Activated naive CD8-positive, alpha-beta T cell treated with anti-CD3 and anti-CD28 coated beads, Interleukin-2, amount 10 ng/mL, durations not matched to agents 7 days and 5 days (primary cell): ENCODE results near the gene DHTKD1. TPM values are rescaled to one million over a fixed set of nuclear protein-coding genes. Genes with fewer than 3 reads are reported as not detected.
A peak's percentile ranks its signal among the peaks of the same experiment; 100 is the strongest.
"Not testable (repeated sequence)": the region's sequence is repeated elsewhere in the genome, so short reads cannot be mapped to it uniquely, and the experiment has no call there.

Experiments used
- ATAC-seq: fragments of 150-1000 bp; cut with Tn5 transposase; one replicate; pipeline ENCODE4 v1.10.0; 2021; ENCODE audit warnings: low read depth, moderate library complexity
- POLR2A ChIA-PET: fragments of 350-600 bp; sonication (Branson Sonifier 250); formaldehyde crosslinking; loops from one replicate; lab custom pipeline; 2021; ENCODE audit warnings: antibody characterized with exemption; lab: Charles Lee
- DNase-seq: peaks from one replicate; pipeline ENCODE4 v3.0.0; 2021
- H3K27ac Mint-ChIP-seq: one replicate; pipeline ENCODE4 v1.8.0; 2022; ENCODE audit warnings: mild to moderate bottlenecking, mixed read lengths
- H3K27me3 Mint-ChIP-seq: one replicate; pipeline ENCODE4 v1.8.0; 2022; ENCODE audit warnings: mild to moderate bottlenecking, moderate library complexity, mixed read lengths
- H3K36me3 Mint-ChIP-seq: one replicate; pipeline ENCODE4 v1.8.0; 2021; ENCODE audit warnings: mild to moderate bottlenecking, mixed read lengths
- H3K4me1 Mint-ChIP-seq: one replicate; pipeline ENCODE4 v1.8.0; 2021; ENCODE audit warnings: mixed read lengths
- H3K4me3 Mint-ChIP-seq: one replicate; pipeline ENCODE4 v1.8.0; 2022; ENCODE audit warnings: mild to moderate bottlenecking, moderate library complexity, mixed read lengths
- H3K9me3 Mint-ChIP-seq: one replicate; pipeline ENCODE4 v1.8.0; 2021; ENCODE audit warnings: mixed read lengths
- total RNA-seq, 2 experiments: library from RNA; stranded (reverse); gene quantifications; one replicate each; pipeline ENCODE4 v1.2.3, GENCODE V29; 2021

DHTKD1 gene
- total RNA-seq, 2 experiments from 2014 or later: 18.3 to 19.2 TPM

DNA sequence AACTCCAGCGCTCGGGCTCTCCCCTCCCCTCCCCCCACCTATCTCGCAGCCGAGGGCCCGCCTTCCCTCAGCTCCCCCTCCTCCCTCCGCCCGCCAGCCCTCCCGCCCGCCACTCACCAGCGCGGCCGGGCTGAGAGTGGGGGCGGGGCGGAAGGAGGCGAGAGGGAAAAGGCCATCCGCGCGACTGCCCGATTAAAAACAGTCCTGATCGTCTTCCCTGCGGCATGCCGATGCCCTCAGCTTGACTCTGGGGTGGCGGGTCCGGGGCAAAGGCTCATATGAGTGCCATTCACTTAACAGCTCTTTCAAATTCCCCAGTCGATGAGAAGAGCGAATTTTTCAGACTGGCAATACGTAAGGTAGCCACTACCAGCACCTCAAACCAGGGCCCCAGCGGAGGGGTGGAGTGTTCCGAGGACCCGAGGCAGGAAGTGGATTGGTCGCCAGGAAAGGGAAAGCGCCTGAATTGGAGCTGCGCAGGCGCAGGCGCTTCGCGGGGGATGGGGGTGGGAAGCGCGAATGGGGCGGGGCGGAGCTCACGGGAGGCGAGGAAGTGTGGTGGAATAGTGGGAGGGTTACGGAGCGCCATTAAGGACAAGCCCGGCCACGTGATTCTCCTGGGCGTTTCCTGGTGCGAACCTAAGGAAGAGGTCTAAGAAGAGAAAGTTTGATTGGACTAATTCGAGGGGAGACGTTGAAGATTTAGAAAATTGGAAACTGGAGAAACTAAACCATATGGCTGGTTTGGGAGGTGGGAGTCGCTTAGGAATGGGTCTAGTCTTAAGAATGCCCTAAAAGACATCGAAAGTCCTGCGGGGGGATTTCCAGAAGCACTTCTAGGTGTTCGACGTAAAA, 25.7 kb upstream of the DHTKD1 start, which contains the start of gene UPF2:
UPF2 (minus strand) TSS at position 13 of the 855 bp plus-strand sequence. CDS start 7,386 bp downstream, outside the sequence.
- Mint-ChIP-seq H3K27me3 (peaks cover 8% of the 10 kb centered on the region), H3K36me3 (peaks cover 9% of the 10 kb centered on the region), H3K4me1 (peaks cover 25% of the 10 kb centered on the region), H3K9me3 (no peaks in the 10 kb centered on the region), H3K4me3 (peak within 1 kb of the TSS; percentile 95), H3K27ac (peak within 1 kb of the TSS; percentile 100)
- DNase-seq (peak; percentile 95), ATAC-seq (peak; percentile 88)
- POLR2A ChIA-PET: interaction anchor here (0.6 to 2.6 kb wide), 10 partner anchors 10 to 1256 kb away, joined by 3 to 20 read pairs (median 5); partner anchors contain the start of genes CDC123, DHTKD1 and NUDT5

- H3K4me3 Mint-ChIP-seq: no peak overlapping the region
These were observed 23.2 kb upstream of the DHTKD1 start for GRCh38 chr10:12045596-12045995.

GRCh38 chr10:12048547-12048946, 20.2 kb upstream of the DHTKD1 start:
- no peak for ATAC-seq
- no peak overlapping the region for H3K4me3 Mint-ChIP-seq

More at GRCh38 chr10:12045596-12045995, 23.2 kb upstream of the DHTKD1 start:
- ATAC-seq (no peak), DNase-seq (no peak)
- no peak overlapping the region for H3K27ac Mint-ChIP-seq
- H3K9me3 Mint-ChIP-seq: no peaks in the 10 kb centered on the region
- POLR2A ChIA-PET: no interaction called here
- peaks cover 10% of the 10 kb centered on the region for H3K27me3 Mint-ChIP-seq
- peaks cover 17% of the 10 kb centered on the region for H3K4me1 Mint-ChIP-seq
- peaks cover 3% of the 10 kb centered on the region for H3K36me3 Mint-ChIP-seq

DNA sequence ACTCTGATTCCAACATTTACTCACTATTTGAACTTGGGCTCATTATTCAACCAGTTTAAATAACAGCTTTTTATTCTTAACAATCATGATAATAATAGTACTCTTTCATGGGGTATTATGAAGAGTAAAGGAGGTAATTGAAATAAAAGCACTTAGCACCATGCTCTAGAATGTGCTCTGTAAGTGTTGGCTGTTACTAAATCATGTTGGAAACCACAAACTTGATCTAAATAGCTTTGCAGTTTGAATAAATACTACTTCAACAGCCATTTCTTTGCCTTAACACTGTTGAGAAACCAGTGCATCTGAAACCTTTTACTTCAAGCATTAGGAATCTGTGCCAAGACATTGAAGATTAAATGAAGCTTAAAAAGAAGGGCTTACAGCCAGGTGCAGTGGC, 18.2 kb upstream of the DHTKD1 start:
- H3K36me3 Mint-ChIP-seq: no peaks in the 10 kb centered on the region
- no peaks in the 10 kb centered on the region for H3K9me3 Mint-ChIP-seq
- no peak overlapping the region for H3K27ac Mint-ChIP-seq
- POLR2A ChIA-PET: interaction anchor here (0.7 kb wide), 1 partner anchor 866 kb away, joined by 3 read pairs; no protein-coding TSS in a partner anchor
- no peak for DNase-seq
- H3K4me1 Mint-ChIP-seq: peaks cover 9% of the 10 kb centered on the region
- H3K4me3 Mint-ChIP-seq: no peak overlapping the region
- H3K27me3 Mint-ChIP-seq: peaks cover 8% of the 10 kb centered on the region
- ATAC-seq: no peak

More at GRCh38 chr10:12048547-12048946, 20.2 kb upstream of the DHTKD1 start:
- H3K27ac Mint-ChIP-seq: no peak overlapping the region
- no peaks in the 10 kb centered on the region for H3K36me3 Mint-ChIP-seq
- no peaks in the 10 kb centered on the region for H3K9me3 Mint-ChIP-seq
- peaks cover 10% of the 10 kb centered on the region for H3K27me3 Mint-ChIP-seq
- DNase-seq: no peak
- POLR2A ChIA-PET: interaction anchor here (0.7 kb wide), 1 partner anchor 98 kb away, joined by 3 read pairs; no protein-coding TSS in a partner anchor
- H3K4me1 Mint-ChIP-seq: peaks cover 9% of the 10 kb centered on the region

DNA sequence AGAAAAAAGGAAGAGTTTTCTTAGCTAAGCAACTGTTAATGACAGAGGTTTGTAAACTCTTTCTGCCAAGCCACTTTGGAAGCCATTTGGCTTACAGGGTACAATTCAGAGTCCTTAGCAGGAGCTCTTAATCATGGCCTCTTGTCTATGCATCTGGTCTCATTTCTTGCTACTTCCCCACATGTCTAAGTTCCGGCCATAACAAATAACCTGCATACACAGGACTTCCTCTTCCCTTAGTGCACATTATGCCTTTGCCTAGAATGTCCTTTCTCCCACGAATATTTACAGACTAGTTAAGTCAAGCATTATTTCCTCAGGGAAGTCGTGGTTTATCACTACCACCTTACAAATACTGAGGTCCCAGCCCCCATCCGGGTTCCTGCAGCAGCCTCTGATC, 17.5 kb upstream of the DHTKD1 start:
- no peaks in the 10 kb centered on the region for H3K36me3 Mint-ChIP-seq
- H3K9me3 Mint-ChIP-seq: no peaks in the 10 kb centered on the region
- peaks cover 9% of the 10 kb centered on the region for H3K4me1 Mint-ChIP-seq
- H3K27ac Mint-ChIP-seq: no peak overlapping the region
- POLR2A ChIA-PET: no interaction called here
- H3K27me3 Mint-ChIP-seq: peaks cover 8% of the 10 kb centered on the region
- ATAC-seq: no peak
- no peak overlapping the region for H3K4me3 Mint-ChIP-seq
- no peak for DNase-seq

- POLR2A ChIA-PET: no interaction called here
- H3K4me3 Mint-ChIP-seq: no peak overlapping the region
- no peaks in the 10 kb centered on the region for H3K36me3 Mint-ChIP-seq
- no peaks in the 10 kb centered on the region for H3K9me3 Mint-ChIP-seq
- H3K27me3 Mint-ChIP-seq: no peaks in the 10 kb centered on the region
- no peak for ATAC-seq
- DNase-seq: no peak
- H3K4me1 Mint-ChIP-seq: peaks cover 1% of the 10 kb centered on the region
- no peak overlapping the region for H3K27ac Mint-ChIP-seq
These were observed 13.0 kb upstream of the DHTKD1 start for GRCh38 chr10:12055732-12056131.

- DNase-seq (no peak), ATAC-seq (no peak)
- Mint-ChIP-seq H3K27me3 (no peaks in the 10 kb centered on the region), H3K27ac (no peak overlapping the region), H3K4me1 (no peaks in the 10 kb centered on the region), H3K9me3 (no peaks in the 10 kb centered on the region), H3K4me3 (no peak overlapping the region), H3K36me3 (no peaks in the 10 kb centered on the region)
- POLR2A ChIA-PET: no interaction called here
These were observed 12.0 kb upstream of the DHTKD1 start for GRCh38 chr10:12056748-12057147.

DNA sequence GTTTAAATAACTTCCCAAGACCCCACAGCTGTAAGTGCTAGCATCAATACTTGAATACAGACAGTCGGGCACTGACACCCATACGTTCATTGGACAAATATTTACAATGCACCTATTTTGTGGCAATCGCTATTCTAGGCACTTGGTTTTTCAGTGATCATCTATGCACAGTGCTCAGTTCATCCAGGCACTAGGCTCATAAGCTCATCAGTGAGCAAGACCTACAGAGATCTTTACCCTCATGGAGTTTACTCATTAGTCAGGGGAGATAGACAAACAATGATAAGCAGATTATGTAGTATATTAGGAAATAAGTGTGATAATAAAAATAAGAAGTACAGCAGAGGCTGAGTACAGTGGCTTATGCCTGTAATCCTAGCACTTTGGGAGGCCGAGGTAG, 7.6 kb upstream of the DHTKD1 start:
- DNase-seq (no peak), ATAC-seq (no peak)
- POLR2A ChIA-PET: interaction anchor here (0.5 kb wide), 1 partner anchor 8 kb away, joined by 4 read pairs; no protein-coding TSS in a partner anchor
- Mint-ChIP-seq H3K4me3 (no peak overlapping the region), H3K27ac (no peak overlapping the region), H3K4me1 (no peaks in the 10 kb centered on the region), H3K9me3 (no peaks in the 10 kb centered on the region), H3K36me3 (no peaks in the 10 kb centered on the region), H3K27me3 (peaks cover 4% of the 10 kb centered on the region)

DNA sequence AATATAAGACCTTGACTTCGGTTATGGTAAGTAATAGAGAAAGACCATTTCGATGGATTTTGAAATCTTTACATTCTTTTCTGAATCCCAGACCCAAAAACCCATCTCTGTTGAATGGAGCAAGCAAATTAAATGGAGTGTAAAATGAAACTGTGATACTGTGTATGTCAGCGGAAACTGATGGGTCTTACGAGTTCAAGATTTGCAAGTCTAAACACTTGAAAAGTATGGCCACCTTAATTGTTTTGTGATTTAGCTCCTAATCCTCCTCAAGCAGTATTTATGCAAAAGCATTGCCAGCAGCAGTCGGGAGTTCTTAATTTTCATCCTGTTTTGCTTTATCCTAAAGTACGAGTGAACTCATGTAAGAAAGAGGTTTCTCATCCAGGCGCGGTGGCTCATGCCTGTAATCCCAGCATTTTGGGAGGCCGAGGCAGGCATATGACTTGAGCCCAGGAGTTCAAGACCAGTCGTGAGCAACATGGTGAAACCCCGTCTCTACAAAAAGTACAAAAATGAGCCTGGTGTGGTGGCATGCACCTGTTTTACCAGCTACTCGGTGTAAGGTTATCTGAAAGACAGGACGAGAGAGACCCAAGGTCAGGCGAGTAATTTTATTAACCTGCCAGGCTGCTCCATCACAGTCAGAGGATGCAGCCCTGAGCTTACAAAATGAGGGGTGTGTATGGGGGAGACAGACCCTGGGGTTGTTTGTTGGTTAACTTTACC, 5.8 kb upstream of the DHTKD1 start:
- DNase-seq (no peak), ATAC-seq (no peak)
- H3K36me3 Mint-ChIP-seq: no peaks in the 10 kb centered on the region
- H3K9me3 Mint-ChIP-seq: no peaks in the 10 kb centered on the region
- H3K27ac Mint-ChIP-seq: no peak overlapping the region
- H3K4me1 Mint-ChIP-seq: no peaks in the 10 kb centered on the region
- peaks cover 4% of the 10 kb centered on the region for H3K27me3 Mint-ChIP-seq
- POLR2A ChIA-PET: interaction anchor here (1.3 kb wide), 1 partner anchor 20 kb away, joined by 7 read pairs; no protein-coding TSS in a partner anchor
- H3K4me3 Mint-ChIP-seq: no peak overlapping the region

- Mint-ChIP-seq H3K4me3 (no peak overlapping the region), H3K9me3 (no peaks in the 10 kb centered on the region), H3K27ac (no peak overlapping the region), H3K27me3 (peaks cover 4% of the 10 kb centered on the region), H3K4me1 (peaks cover 3% of the 10 kb centered on the region), H3K36me3 (no peaks in the 10 kb centered on the region)
- POLR2A ChIA-PET: interaction anchor here (1.3 kb wide), 1 partner anchor 20 kb away, joined by 7 read pairs; no protein-coding TSS in a partner anchor
- DNase-seq (no peak), ATAC-seq (no peak)
These were observed 5.3 kb upstream of the DHTKD1 start for GRCh38 chr10:12063483-12063818.

GRCh38 chr10:12067336-12067735, 1.4 kb upstream of the DHTKD1 start:
- POLR2A ChIA-PET: no interaction called here
- no peak overlapping the region for H3K4me3 Mint-ChIP-seq
- no peaks in the 10 kb centered on the region for H3K9me3 Mint-ChIP-seq
- no peak for ATAC-seq
- H3K27ac Mint-ChIP-seq: no peak overlapping the region
- peaks cover 12% of the 10 kb centered on the region for H3K4me1 Mint-ChIP-seq
- no peak for DNase-seq
- H3K27me3 Mint-ChIP-seq: peaks cover 4% of the 10 kb centered on the region
- no peaks in the 10 kb centered on the region for H3K36me3 Mint-ChIP-seq

- DNase-seq, H3K4me3 Mint-ChIP-seq, H3K36me3 Mint-ChIP-seq, H3K9me3 Mint-ChIP-seq, H3K27ac Mint-ChIP-seq, H3K27me3 Mint-ChIP-seq, ATAC-seq: not testable (repeated sequence)
- POLR2A ChIA-PET: interaction anchor here (0.6 kb wide), 1 partner anchor 17 kb away, joined by 3 read pairs; no protein-coding TSS in a partner anchor
- peaks cover 14% of the 10 kb centered on the region for H3K4me1 Mint-ChIP-seq
These were observed 2.7 kb downstream of the DHTKD1 start for GRCh38 chr10:12071441-12071840.

- peaks cover 3% of the 10 kb centered on the region for H3K36me3 Mint-ChIP-seq
- ATAC-seq (no peak), DNase-seq (no peak)
- H3K27ac Mint-ChIP-seq: no peak overlapping the region
- POLR2A ChIA-PET: no interaction called here
- no peaks in the 10 kb centered on the region for H3K27me3 Mint-ChIP-seq
- H3K4me3 Mint-ChIP-seq: no peak overlapping the region
- peaks cover 13% of the 10 kb centered on the region for H3K4me1 Mint-ChIP-seq
- no peaks in the 10 kb centered on the region for H3K9me3 Mint-ChIP-seq
These were observed 4.8 kb downstream of the DHTKD1 start for GRCh38 chr10:12073526-12073925.
